GM23338 (cell line): ENCODE data around the gene EEPD1. TPM values are rescaled to one million over a fixed set of nuclear protein-coding genes. Genes with fewer than 3 reads are reported as not detected.
"Not testable (repeated sequence)": the region's sequence is repeated elsewhere in the genome, so short reads cannot be mapped to it uniquely, and the experiment has no call there.

Experiments used
- ATAC-seq: fragments of 200-7000 bp; cut with Tn5 transposase; 3 replicates; pipeline ENCODE4 v1.9.1; 2020
- DNase-seq: peaks from one replicate; pipeline ENCODE4 v3.0.0-alpha.2; 2015; ENCODE audit warnings: low spot score
- H2AFZ ChIP-seq: fragments of 200-600 bp; sonication (generic); 2 replicates; pipeline ENCODE4 v1.8.0; 2016; ENCODE audit warnings: antibody characterized with exemption, mild to moderate bottlenecking, moderate library complexity
- H3F3A ChIP-seq: fragments of 200-600 bp; sonication (generic); replicated peaks from 2 replicates; pipeline ENCODE4 v1.8.0; 2017; ENCODE audit warnings: antibody characterized with exemption, mixed run types, low read depth
- H3K27ac ChIP-seq: fragments of 200-600 bp; sonication (generic); 2 replicates; pipeline ENCODE4 v1.6.1; 2016; ENCODE audit warnings: low read depth
- H3K27me3 ChIP-seq: fragments of 200-600 bp; sonication (generic); 2 replicates; pipeline ENCODE4 v1.8.0; 2016; ENCODE audit warnings: mild to moderate bottlenecking, mixed run types, moderate library complexity; ENCODE audit not compliant: insufficient read depth
- H3K36me3 ChIP-seq: fragments of 200-600 bp; sonication (generic); 2 replicates; pipeline ENCODE4 v1.8.0; 2016; ENCODE audit warnings: mild to moderate bottlenecking; ENCODE audit not compliant: insufficient read depth
- H3K4me1 ChIP-seq: fragments of 200-600 bp; sonication (generic); 2 replicates; pipeline ENCODE4 v1.8.0; 2016; ENCODE audit warnings: mild to moderate bottlenecking, moderate library complexity; ENCODE audit not compliant: insufficient read depth
- H3K4me2 ChIP-seq: fragments of 200-600 bp; sonication (generic); 2 replicates; pipeline ENCODE4 v1.7.1; 2017; ENCODE audit warnings: mixed run types
- H3K4me3 ChIP-seq: fragments of 200-600 bp; sonication (generic); 2 replicates; pipeline ENCODE4 v1.6.1; 2016; ENCODE audit warnings: mixed run types
- H3K79me2 ChIP-seq: fragments of 200-600 bp; sonication (generic); replicated peaks from 2 replicates; pipeline ENCODE4 v1.8.0; 2017; ENCODE audit warnings: mild to moderate bottlenecking; ENCODE audit not compliant: insufficient read depth
- H3K9me2 ChIP-seq: fragments of 200-600 bp; sonication (generic); 2 replicates; pipeline ENCODE4 v1.8.0; 2017; ENCODE audit not compliant: insufficient read depth
- H4K20me1 ChIP-seq: fragments of 200-600 bp; sonication (generic); replicated peaks from 2 replicates; pipeline ENCODE4 v1.8.0; 2017; ENCODE audit warnings: mild to moderate bottlenecking; ENCODE audit not compliant: insufficient read depth
- H3K27ac Mint-ChIP-seq: 2 replicates; pipeline ENCODE4 v1.8.0; 2020; ENCODE audit warnings: inconsistent platforms, mild to moderate bottlenecking, moderate library complexity, mixed read lengths
- H3K27me3 Mint-ChIP-seq: 3 replicates; pipeline ENCODE4 v1.8.0; 2022; ENCODE audit warnings: low read depth, mild to moderate bottlenecking, moderate library complexity, mixed read lengths, inconsistent platforms; ENCODE audit not compliant: insufficient read depth, poor library complexity
- H3K36me3 Mint-ChIP-seq: 3 replicates; pipeline ENCODE4 v1.8.0; 2021; ENCODE audit warnings: low read depth, mild to moderate bottlenecking, inconsistent platforms, moderate library complexity, mixed read lengths
- H3K4me1 Mint-ChIP-seq: 3 replicates; pipeline ENCODE4 v1.8.0; 2020; ENCODE audit warnings: mild to moderate bottlenecking, inconsistent platforms, mixed read lengths
- H3K4me3 Mint-ChIP-seq: 3 replicates; pipeline ENCODE4 v1.8.0; 2021; ENCODE audit warnings: moderate library complexity, mild to moderate bottlenecking, inconsistent platforms, mixed read lengths
- H3K9me3 Mint-ChIP-seq: 3 replicates; pipeline ENCODE4 v1.8.0; 2020; ENCODE audit warnings: moderate library complexity, mild to moderate bottlenecking, inconsistent platforms, mixed read lengths
- EZH2phosphoT487 ChIP-seq: fragments of 200-600 bp; sonication (generic); IDR thresholded peaks from one replicate; pipeline ENCODE4 v1.8.1; 2018; ENCODE audit warnings: antibody characterized with exemption; ENCODE audit not compliant: unreplicated experiment
- JUNB ChIP-seq: IDR thresholded peaks from one replicate; pipeline ENCODE4 v1.6.1; 2016; ENCODE audit warnings: antibody characterized with exemption; ENCODE audit not compliant: unreplicated experiment
- NANOG ChIP-seq: IDR thresholded peaks from 2 replicates; pipeline ENCODE4 v1.6.1; 2016; ENCODE audit warnings: antibody characterized with exemption, borderline replicate concordance
- POLR2AphosphoS5 ChIP-seq: IDR thresholded peaks from 2 replicates; pipeline ENCODE4 v1.6.1; 2016; ENCODE audit warnings: antibody characterized with exemption, low read depth
- REST ChIP-seq: IDR thresholded peaks from one replicate; pipeline ENCODE4 v1.6.1; 2018; ENCODE audit warnings: antibody characterized with exemption; ENCODE audit not compliant: unreplicated experiment
- ZNF114 ChIP-seq: fragments of 250-450 bp; sonication (Bioruptor Pico); IDR thresholded peaks from 2 replicates; pipeline ENCODE4 v1.5.0; 2020; ENCODE audit warnings: mild to moderate bottlenecking, moderate library complexity
- ZNF331 ChIP-seq: fragments of 250-450 bp; sonication (Bioruptor Pico); IDR thresholded peaks from 2 replicates; pipeline ENCODE4 v1.5.0; 2020; ENCODE audit warnings: low read depth, mild to moderate bottlenecking, moderate library complexity
- polyA plus RNA-seq: library from polyadenylated mRNA; unstranded; fragments of >200 nt; fragmentation: Nextera tagmentation; extraction: Ambion mirVana; gene quantifications from 2 replicates; pipeline ENCODE4 v1.2.1, GENCODE V29; 2016
- total RNA-seq: library from RNA; depleted of rRNA; stranded (reverse); fragments of >200 nt; shearing (Covaris generic); gene quantifications from 2 replicates; pipeline ENCODE4 v1.2.3, GENCODE V29; 2014
- TF ChIP-seq, protein P1 (sequence below): IDR thresholded peaks from 2 replicates; pipeline ENCODE4 v1.6.1; 2016; ENCODE audit warnings: antibody characterized with exemption
- TF ChIP-seq, protein P2 (sequence below), 2 experiments: fragments of 200-600 bp in 1 of 2; sonication (generic) in 1 of 2; conservative IDR thresholded peaks; 2 replicates each; pipeline versions ENCODE4 v1.5.1 to v1.6.1; 2016 to 2017; ENCODE audit warnings: antibody characterized with exemption in 2 of 2, low read depth in 2 of 2, mild to moderate bottlenecking in 2 of 2, moderate library complexity in 1 of 2

Gene EEPD1
- total and polyA plus RNA-seq, 2 experiments from 2014 or later: 4.1 to 17.1 TPM

DNA sequence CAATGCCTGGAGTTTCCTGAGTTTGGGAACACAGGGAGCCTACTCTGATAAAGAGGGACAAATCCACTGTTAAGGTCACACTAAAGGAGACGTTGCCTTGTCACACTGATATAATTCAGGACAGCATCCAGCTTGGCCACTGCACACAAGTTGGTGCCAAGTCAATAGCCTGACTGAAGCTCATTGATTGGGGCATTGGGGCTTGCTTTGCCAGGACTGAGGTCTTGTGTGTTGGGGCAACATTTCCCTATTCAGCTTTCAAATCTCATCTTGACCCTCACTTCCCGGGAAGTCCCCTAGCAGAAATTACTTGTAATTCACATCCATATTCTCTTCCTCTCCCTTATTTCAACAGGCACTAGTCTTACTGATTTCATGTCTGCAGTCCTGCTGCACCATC is 3.8 kb upstream of the EEPD1 start:
- H3K4me1 Mint-ChIP-seq: peaks cover 24% of the 10 kb centered on the region
- H2AFZ ChIP-seq, H3F3A ChIP-seq, H3K9me3 Mint-ChIP-seq, H3K36me3 ChIP-seq, ATAC-seq, H3K4me3 Mint-ChIP-seq, DNase-seq, H3K27ac Mint-ChIP-seq, H3K27ac ChIP-seq, H3K4me2 ChIP-seq, H3K79me2 ChIP-seq, H3K4me1 ChIP-seq, H3K27me3 ChIP-seq, H3K9me2 ChIP-seq, H3K4me3 ChIP-seq, H4K20me1 ChIP-seq, H3K36me3 Mint-ChIP-seq: not testable (repeated sequence)
- peaks cover 11% of the 10 kb centered on the region for H3K27me3 Mint-ChIP-seq

GRCh38 chr7:36149694-36150452 is 3.2 kb upstream of the EEPD1 start:
- H3K4me2 ChIP-seq: no peak overlapping the region
- DNase-seq (no peak), ATAC-seq (no peak)
- H3K27me3 ChIP-seq: peaks cover 6% of the 10 kb centered on the region; the same call in 1 of the 2 replicates
- no peaks in the 10 kb centered on the region for H4K20me1 ChIP-seq
- Mint-ChIP-seq H3K4me1 (peaks cover 28% of the 10 kb centered on the region), H3K27ac (no peak overlapping the region), H3K4me3 (no peak overlapping the region), H3K36me3 (peaks cover 8% of the 10 kb centered on the region; the same call in 2 of the 3 replicates), H3K9me3 (peaks cover 8% of the 10 kb centered on the region; the same call in 2 of the 3 replicates), H3K27me3 (peaks cover 14% of the 10 kb centered on the region)
- no peaks in the 10 kb centered on the region for H3K79me2 ChIP-seq
- no peak overlapping the region for H2AFZ ChIP-seq
- 0 out of 2 replicates have a peak, but pooled peaks cover 4% of the 10 kb centered on the region for H3K9me2 ChIP-seq
- H3F3A ChIP-seq: no peaks in the 10 kb centered on the region
- H3K4me3 ChIP-seq: no peak overlapping the region
- peaks cover 7% of the 10 kb centered on the region for H3K4me1 ChIP-seq
- no peaks in the 10 kb centered on the region for H3K36me3 ChIP-seq
- H3K27ac ChIP-seq: no peak overlapping the region
- no peak for TF ChIP-seq ZNF331 (CRISPR knock-in tag)
- TF ChIP-seq REST: no peak
- no peak for TF ChIP-seq JUNB
- no peak for TF ChIP-seq POLR2AphosphoS5
- no peak for TF ChIP-seq NANOG
- TF ChIP-seq EZH2phosphoT487: no peak
- TF ChIP-seq, protein P1, sequence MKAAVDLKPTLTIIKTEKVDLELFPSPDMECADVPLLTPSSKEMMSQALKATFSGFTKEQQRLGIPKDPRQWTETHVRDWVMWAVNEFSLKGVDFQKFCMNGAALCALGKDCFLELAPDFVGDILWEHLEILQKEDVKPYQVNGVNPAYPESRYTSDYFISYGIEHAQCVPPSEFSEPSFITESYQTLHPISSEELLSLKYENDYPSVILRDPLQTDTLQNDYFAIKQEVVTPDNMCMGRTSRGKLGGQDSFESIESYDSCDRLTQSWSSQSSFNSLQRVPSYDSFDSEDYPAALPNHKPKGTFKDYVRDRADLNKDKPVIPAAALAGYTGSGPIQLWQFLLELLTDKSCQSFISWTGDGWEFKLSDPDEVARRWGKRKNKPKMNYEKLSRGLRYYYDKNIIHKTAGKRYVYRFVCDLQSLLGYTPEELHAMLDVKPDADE: no peak
- TF ChIP-seq, protein P2, sequence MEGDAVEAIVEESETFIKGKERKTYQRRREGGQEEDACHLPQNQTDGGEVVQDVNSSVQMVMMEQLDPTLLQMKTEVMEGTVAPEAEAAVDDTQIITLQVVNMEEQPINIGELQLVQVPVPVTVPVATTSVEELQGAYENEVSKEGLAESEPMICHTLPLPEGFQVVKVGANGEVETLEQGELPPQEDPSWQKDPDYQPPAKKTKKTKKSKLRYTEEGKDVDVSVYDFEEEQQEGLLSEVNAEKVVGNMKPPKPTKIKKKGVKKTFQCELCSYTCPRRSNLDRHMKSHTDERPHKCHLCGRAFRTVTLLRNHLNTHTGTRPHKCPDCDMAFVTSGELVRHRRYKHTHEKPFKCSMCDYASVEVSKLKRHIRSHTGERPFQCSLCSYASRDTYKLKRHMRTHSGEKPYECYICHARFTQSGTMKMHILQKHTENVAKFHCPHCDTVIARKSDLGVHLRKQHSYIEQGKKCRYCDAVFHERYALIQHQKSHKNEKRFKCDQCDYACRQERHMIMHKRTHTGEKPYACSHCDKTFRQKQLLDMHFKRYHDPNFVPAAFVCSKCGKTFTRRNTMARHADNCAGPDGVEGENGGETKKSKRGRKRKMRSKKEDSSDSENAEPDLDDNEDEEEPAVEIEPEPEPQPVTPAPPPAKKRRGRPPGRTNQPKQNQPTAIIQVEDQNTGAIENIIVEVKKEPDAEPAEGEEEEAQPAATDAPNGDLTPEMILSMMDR (conservative IDR thresholded peaks at IDR 0.05; ENCODE audit: low read depth in 2 of 2): no peak
- TF ChIP-seq ZNF114 (CRISPR knock-in tag): no peak
